GM19328 (cell line): ENCODE results near the gene CPED1.
"Not testable (repeated sequence)": the region's sequence is repeated elsewhere in the genome, so short reads cannot be mapped to it uniquely, and the experiment has no call there.

Experiments
- ATAC-seq: cut with Tn5 transposase; IDR thresholded peaks from one replicate; pipeline ENCODE4 v1.9.1; 2021; ENCODE audit warnings: mild to moderate bottlenecking, moderate library complexity; ENCODE audit not compliant: unreplicated experiment

CPED1 gene

GRCh38 chr7:121167971-121168370 lies 179.5 kb downstream of the CPED1 start:
- ATAC-seq = no peak

GRCh38 chr7:121169469-121169868 lies 181.0 kb downstream of the CPED1 start:
- no peak for ATAC-seq

- ATAC-seq = no peak
Observed at GRCh38 chr7:121172484-121172883, 184.0 kb downstream of the CPED1 start.

GRCh38 chr7:121175826-121176225 lies 187.3 kb downstream of the CPED1 start:
- no peak for ATAC-seq

- no peak for ATAC-seq
Observed at GRCh38 chr7:121178452-121178851, 189.9 kb downstream of the CPED1 start.

GRCh38 chr7:121178869-121179497 lies 190.5 kb downstream of the CPED1 start:
- ATAC-seq = peak; percentile 39

GRCh38 chr7:121180436-121181063 lies 192.0 kb downstream of the CPED1 start:
- peak; percentile 80 for ATAC-seq

- no peak for ATAC-seq
Observed at GRCh38 chr7:121181357-121181756, 192.8 kb downstream of the CPED1 start.

- no peak for ATAC-seq
Observed at GRCh38 chr7:121182281-121182680, 193.8 kb downstream of the CPED1 start.

- ATAC-seq = no peak
Observed at GRCh38 chr7:121182902-121183301, 194.4 kb downstream of the CPED1 start.

- ATAC-seq = not testable (repeated sequence)
Observed at GRCh38 chr7:121183883-121184282, 195.4 kb downstream of the CPED1 start.

- ATAC-seq = no peak
Observed at GRCh38 chr7:121186746-121187145, 198.2 kb downstream of the CPED1 start.

- ATAC-seq = peak; percentile 76
Observed at GRCh38 chr7:121187222-121187621, 198.7 kb downstream of the CPED1 start.

- no peak for ATAC-seq
Observed at GRCh38 chr7:121187676-121188075, 199.2 kb downstream of the CPED1 start.

GRCh38 chr7:121192834-121193233 lies 204.3 kb downstream of the CPED1 start:
- ATAC-seq = no peak

- no peak for ATAC-seq
Observed at GRCh38 chr7:121195010-121195409, 206.5 kb downstream of the CPED1 start.

- ATAC-seq = no peak
Observed at GRCh38 chr7:121195874-121196273, 207.4 kb downstream of the CPED1 start.

GRCh38 chr7:121196286-121196685 lies 207.8 kb downstream of the CPED1 start:
- no peak for ATAC-seq

- no peak for ATAC-seq
Observed at GRCh38 chr7:121197455-121197854, 208.9 kb downstream of the CPED1 start.

GRCh38 chr7:121198502-121198901 lies 210.0 kb downstream of the CPED1 start:
- ATAC-seq = no peak

GRCh38 chr7:121202125-121202524 lies 213.6 kb downstream of the CPED1 start:
- no peak for ATAC-seq

GRCh38 chr7:121202834-121203233 lies 214.3 kb downstream of the CPED1 start:
- ATAC-seq = no peak

- no peak for ATAC-seq
Observed at GRCh38 chr7:121204537-121204936, 216.0 kb downstream of the CPED1 start.
